GM21786 (cell line): ENCODE results near the gene CPXM2.

ENCODE experiments used
- ATAC-seq: cut with Tn5 transposase; IDR thresholded peaks from one replicate; pipeline ENCODE4 v1.9.1; 2021; ENCODE audit not compliant: unreplicated experiment

The CPXM2 gene

DNA sequence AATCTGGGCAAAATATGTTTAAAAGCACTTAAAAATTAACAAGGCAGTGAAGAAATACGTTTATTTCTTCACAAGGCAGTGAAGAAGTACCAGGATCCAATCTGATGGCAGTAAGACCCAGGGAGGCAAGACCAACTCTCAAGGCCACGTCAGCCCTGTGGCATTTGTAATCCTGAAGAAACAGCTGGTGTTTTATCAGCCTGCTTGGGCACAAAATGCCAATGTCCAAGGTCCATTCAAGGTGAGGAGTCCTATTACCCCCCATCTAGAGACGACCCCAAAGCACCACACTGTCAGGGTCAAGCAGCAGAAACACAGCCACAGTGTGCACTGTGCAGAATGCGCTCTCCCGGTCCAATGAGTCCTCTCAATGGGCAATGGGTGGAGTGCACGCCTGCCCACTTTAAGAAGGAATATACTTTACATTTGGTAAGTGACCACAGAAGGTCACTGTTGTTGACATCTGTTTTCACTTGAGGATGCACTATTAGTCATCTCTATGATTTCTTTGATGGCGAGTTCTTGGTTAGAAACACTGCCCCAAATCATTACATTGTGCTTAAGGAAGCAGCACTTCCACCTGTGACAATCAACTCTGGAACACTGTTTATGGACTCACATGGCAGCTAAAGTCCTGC is 12.8 kb downstream of the CPXM2 start:
- no peak for ATAC-seq

DNA sequence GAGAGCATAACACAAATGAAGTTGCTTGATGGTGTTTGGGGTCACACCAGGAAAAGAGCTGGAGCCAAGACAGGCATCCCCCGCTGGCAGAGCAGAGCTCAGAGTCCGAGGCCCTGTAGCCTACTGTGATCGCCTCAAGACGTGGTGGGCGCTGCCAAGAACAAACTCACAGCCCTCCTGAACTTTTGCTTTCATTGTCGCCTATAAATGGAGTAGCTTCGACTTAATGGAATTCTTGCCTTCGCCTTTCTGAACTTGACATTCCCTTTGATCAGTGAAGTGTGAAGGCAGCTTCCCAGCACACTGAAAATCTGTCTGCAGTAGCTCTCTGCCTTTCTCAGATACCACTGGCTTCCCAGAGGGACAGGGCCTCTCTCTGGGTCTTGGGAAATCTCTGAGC is 21.3 kb downstream of the CPXM2 start:
- no peak for ATAC-seq

DNA sequence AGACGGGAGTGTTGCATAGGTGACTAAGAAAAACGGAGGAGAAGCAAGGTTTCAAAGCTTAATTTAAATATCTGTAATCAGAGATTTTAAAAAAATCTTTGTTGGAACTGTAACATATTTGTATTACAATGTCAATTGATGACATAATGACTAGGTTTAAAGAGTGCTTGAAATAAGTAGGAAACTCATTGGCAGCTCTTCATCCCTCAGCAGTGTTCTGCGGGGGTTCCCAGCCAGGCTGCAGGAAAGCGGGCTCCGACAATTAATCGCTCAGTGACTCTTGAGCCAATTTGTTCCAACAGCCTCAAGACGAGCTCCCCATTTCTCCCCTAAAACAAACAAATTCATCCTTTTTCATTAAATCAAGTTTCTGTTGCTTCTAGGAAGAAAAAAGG is 22.6 kb downstream of the CPXM2 start:
- no peak for ATAC-seq

DNA sequence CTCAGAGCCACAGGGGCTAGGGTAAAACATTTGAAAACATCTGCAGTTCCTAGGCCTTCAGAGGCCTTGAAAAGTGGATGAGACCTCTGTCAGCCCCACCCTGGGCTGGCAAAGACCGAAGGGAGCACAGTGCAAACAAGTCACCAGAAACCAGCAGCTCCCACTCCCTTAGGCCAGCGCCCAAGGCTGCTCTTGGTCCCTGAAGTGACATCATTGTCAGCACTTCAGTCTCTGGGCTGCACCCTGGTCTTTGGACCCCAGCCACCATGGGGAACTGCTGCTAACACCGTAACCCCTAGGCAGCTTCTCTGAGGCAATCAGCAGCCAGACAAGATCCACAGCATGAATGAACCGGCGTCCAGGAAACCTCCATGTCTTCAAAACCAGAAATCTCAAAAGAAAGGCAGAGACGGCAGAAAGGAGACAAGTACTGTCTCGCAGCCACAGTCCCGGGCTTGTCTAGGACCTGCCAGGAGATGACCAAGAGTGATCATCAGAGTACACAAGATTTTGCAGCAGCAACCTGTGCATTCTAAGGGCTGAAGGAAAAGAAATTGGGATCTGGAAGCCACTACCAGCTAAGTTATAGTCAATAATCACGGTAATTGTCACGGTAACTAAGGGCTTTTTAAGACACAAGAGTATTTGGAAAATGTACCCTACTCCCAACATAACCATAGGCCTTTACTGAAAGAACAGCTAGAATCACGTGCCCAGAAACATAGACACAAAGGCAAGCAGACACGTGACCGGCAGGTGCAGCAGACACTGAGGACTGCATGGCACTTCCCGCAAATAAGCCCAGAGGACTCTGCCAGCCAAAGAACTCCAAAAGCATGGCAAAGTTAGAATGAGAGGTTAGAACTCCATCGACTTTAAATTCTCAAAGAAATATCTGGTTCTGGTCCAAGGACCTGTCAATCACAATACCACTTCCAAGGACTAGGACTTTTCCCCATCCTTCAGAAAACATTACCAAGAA is 23.3 kb downstream of the CPXM2 start:
- ATAC-seq, result no peak

- no peak for ATAC-seq
Measured at GRCh38 chr10:123865880-123866279, 25.7 kb downstream of the CPXM2 start.

- ATAC-seq, result no peak
Measured at GRCh38 chr10:123865350-123865749, 26.3 kb downstream of the CPXM2 start.

DNA sequence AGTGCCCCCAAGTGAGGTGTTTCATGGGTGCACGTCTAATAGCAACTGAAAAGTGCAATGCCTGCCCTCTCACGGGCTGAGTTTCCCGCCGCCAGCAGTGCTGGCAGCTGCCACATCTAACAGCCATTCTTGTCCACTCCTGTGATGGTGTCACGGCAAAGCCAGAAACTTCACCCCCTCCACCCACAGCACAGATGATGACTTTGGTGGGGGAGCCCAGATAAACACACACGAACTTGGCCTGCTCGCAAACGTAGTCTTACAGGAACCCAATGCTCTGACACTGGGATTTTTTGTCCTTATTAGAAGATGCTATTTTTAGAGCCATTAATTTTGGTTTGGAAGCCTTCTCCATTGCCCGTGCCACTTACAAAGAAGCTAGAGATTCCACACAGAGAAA is 26.7 kb downstream of the CPXM2 start:
- no peak for ATAC-seq

DNA sequence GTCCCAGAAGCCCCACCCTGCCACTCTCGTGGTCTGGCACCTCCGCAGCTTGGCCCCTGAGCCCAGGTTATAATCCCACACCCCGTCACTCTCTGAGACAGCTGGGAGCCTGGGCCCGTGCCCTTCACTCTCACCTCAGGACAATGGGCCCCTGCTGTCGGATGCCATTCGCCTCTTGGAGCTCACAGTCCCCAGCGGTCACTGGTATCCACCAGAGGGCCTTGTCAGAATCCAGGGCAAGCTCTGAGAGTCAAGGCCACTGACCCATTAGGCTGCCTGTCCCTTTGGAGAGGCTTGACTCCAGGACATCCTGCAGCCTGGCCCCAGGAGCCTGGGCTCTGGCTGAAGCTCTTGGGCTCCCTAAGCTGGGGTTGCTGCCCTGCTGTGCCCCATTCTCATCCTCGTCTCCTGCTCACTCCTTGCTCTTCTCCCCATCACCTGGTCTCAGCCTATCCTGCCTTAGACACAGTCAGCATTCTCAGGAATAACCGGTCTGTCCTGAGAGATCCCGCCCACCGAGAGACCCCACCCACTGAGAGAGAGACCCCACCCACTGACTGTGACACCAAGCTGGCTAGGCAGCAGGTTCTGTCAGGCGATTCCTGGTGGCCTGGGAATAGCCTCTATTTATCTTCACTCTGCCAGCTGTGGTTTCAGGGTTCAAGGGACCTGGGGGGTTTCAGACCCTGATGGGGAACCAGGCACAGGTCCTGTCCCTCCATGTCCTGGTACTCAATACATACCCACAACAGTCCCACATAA is 27.7 kb downstream of the CPXM2 start:
- ATAC-seq, result no peak

DNA sequence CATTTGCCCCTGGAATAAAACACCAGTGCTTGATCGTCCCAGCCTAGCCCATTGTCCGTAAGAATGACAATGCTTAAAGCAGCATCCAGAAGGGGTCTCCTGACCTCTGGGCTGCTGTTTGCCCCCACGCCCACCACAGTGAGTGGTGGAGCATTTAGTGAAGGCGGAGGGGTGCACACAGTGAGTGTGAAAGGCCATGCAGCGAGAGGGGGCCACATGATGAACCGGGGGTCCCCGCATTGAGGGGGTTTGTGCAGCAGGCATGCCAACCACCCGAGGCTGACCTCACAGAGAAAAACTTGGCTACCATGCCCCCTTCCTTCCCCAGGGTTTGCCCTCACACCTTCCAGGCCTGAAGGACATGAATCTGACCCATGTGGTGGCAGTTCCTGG is 28.4 kb downstream of the CPXM2 start:
- no peak for ATAC-seq

GRCh38 chr10:123862421-123863182 is 29.0 kb downstream of the CPXM2 start:
- no peak for ATAC-seq

DNA sequence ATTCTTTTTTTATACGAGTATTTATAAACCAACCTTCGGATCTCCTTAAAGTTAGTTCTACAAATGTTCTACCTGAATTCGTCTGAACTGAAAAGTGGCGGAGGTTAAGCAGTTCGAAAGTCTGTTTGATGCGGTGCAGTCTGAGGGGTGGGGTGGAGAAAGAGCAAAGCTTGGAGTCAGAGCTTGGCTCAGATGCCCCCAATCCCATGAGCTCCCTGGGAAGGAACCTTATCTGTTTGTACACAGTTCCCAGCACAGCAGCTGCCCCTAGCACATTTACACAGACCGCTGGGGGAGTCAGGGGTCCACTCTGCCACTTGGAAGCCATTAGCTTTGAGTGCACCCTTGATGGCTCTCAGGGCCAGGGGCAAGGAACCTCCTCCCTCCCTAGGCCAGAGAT is 30.8 kb downstream of the CPXM2 start:
- no peak for ATAC-seq

DNA sequence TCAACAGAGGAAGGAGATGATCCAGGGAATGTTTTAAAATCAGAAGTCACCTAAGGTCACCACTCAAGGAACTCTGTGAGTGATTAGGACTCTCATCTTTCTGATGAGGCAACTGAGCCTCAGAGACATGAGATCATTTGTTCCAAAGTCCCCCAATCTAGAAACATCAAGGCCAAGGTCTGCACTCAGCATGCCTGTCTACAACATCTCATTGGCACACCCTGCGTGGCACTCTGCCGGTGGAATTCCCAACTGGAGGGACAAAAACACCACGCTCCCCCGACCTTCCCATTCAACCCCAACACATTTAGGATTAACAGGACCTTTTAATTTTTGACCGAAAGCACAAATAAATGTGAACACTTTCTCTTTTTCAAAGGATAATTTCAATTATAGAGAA is 31.4 kb downstream of the CPXM2 start:
- ATAC-seq, result no peak

DNA sequence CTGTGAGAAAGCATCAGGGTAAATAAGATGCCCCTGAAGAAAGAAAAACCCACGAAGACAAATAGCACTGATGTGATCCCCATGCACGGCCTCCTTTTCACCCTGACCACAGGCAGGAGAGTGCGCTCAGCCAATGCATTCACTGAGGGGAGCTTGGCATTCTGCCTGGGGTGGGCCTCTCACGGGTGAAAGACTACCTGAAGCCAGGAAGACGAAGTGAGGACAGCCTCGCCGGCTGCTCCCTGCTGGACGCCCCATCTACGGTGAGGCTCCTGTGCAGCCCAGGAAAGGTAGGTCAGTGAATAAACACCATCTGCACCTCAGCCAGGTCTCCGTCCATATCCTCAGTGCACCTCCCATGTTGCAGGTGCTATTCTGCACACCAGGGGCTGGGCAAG is 32.0 kb downstream of the CPXM2 start:
- no peak for ATAC-seq

DNA sequence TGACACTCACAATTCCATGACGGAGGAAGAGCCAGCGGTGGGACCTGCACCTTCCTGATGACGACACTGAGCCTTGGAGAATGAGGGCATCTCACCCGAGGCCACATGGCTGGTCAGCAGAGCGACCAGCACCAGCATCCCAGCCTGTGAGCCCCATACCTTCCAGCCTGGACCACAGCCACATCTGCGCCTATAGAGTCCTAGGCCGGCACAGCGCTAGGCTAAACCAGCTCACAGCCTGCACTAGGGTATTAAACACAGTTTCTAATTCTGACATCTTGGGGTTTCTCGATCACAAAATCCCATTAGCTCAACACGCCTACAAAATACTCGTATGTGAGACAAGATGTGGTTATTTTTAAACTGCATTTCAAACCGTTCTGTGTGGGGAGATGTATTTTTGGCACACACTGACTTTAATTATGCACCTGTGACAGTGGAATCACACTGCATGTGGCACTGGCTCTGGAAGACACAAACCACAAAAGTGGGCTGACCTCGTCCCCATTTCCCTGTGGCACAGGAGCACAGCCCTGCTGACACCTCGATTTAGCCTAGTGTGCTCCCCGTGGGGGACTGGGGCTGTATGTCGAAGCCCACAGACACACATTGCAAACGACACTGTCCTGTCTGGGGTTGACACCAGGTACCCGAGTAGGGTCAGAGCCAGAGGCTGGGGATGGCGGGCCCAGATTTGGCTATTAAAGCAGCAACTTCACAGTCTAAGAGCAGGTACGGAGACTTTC is 32.5 kb downstream of the CPXM2 start:
- no peak for ATAC-seq

GRCh38 chr10:123858077-123858681 is 33.4 kb downstream of the CPXM2 start:
- ATAC-seq, result no peak

GRCh38 chr10:123857616-123858015 is 34.0 kb downstream of the CPXM2 start:
- no peak for ATAC-seq

DNA sequence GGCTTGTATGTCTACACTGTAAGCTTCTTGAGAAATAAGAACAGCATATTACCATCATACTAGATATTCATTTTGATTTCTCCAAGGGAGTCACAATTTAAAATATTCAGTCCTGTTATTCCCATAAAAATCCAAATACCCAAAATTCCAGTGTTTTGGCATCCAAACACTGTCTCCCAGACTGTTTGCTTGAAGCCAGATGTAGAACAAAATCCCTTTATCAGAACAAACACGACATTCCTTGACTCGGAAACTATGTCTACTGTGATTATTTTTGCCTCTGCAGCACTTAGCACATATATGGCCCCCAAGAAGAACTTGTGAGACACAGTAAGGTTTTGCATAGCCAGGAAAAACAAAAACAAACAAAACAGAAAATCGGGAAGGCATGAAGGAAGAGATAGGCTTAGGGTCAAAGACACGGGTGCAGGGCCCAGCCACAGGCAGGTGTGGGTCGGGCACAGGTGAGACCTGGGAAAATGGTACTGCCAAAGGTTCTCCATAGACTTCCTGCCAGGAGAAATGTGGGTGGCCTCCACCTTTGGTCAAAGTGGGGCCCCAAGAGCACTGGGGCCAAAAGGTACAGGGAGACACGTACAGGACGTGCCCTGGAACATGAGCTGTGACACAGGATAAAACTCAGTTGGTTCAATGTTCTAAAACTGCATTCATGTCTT is 36.5 kb downstream of the CPXM2 start:
- no peak for ATAC-seq

DNA sequence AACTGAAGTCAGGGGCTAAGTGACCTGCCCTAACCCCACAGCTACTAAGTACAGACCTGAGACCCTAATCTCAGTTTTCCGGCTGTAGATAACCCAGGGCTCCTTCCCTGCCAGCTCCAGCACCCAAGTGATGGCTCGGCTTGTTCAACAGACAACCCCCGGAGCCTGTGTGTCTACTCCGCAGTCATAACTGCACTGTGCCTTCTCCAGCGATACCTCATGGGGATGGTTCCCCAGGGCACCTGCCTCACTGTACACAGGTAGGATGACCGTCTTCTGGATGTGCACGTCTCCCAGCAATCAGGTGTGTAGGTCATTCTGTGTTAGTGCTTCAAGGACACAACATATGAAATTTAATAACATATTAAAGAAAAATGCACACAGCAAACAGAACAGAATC is 37.1 kb downstream of the CPXM2 start:
- no peak for ATAC-seq

- no peak for ATAC-seq
Measured at GRCh38 chr10:123854003-123854402, 37.6 kb downstream of the CPXM2 start.
